Ascending aorta (tissue), 2 donors: ENCODE results near the gene FNDC11. TPM values are rescaled to one million over a fixed set of nuclear protein-coding genes. Genes with fewer than 3 reads are reported as not detected.

Source experiments
- DNase-seq, 2 donors: peaks; one replicate each; pipeline ENCODE4 v3.0.0-alpha.2; 2019; ENCODE audit warnings: low spot score in 2 of 2
- H3K27ac ChIP-seq, 2 donors: fragments of 200-600 bp; sonication (generic); one replicate each; pipeline ENCODE4 v1.5.1; 2016 to 2017; ENCODE audit warnings: mild to moderate bottlenecking in 1 of 2
- H3K27me3 ChIP-seq: fragments of 200-600 bp; sonication (generic); one replicate; pipeline ENCODE4 v1.5.1; 2017
- H3K36me3 ChIP-seq, 2 donors: fragments of 200-600 bp; sonication (generic); one replicate each; pipeline ENCODE4 v1.5.1; 2016
- H3K4me1 ChIP-seq, 2 donors: fragments of 200-600 bp; sonication (generic); one replicate each; pipeline ENCODE4 v1.5.1; 2016 to 2017; ENCODE audit warnings: mild to moderate bottlenecking in 1 of 2
- H3K4me3 ChIP-seq, 2 donors: fragments of 200-600 bp; sonication (generic); one replicate each; pipeline ENCODE4 v1.5.1; 2016 to 2017; ENCODE audit warnings: mild to moderate bottlenecking in 1 of 2
- H3K9me3 ChIP-seq, 2 donors: fragments of 200-600 bp; sonication (generic); one replicate each; pipeline ENCODE4 v1.5.1; 2016
- intact Hi-C: fragments of 100-400 bp; cut with DNase I; formaldehyde crosslinking; loops from one replicate; pipeline ENCODE4 v1.15.1; 2023
- total RNA-seq: library from RNA; depleted of rRNA; stranded (reverse); fragments of >200 nt; gene quantifications from one replicate; pipeline ENCODE4 v1.1.0, GENCODE V29; 2016
- TF ChIP-seq, protein P1 (sequence below), 3 experiments: fragments of 200-600 bp in 2 of 3; fragments of 450-650 bp in 1 of 3; sonication (generic) in 2 of 3; IDR thresholded peaks; one replicate each; pipeline ENCODE4 v1.5.1; 2016 to 2019; ENCODE audit warnings: antibody characterized with exemption in 3 of 3, mild to moderate bottlenecking in 1 of 3, moderate library complexity in 1 of 3

The FNDC11 gene
- total RNA-seq, 1 donor from 2014 or later, result not detected

DNA sequence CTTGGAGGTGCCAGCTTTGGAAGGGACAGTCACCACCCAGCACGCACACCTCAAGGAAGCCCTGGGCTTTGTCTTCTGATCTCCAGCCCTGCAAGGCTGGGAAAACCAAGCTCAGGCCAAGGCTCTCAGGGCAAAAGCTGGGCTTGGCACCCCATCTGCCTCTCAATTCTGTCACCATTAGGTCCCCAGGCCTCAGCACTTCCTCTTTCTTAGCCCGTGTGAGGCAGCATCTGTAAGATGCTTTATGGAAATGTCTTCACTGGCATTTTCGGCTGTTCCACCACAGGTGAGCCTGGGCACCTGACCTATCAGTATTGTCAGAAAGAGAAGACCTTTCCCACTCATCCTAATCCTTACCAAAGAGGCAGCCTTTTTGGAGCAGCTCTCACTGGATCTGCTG, 48.4 kb downstream of the FNDC11 start:
- H3K4me3 ChIP-seq, result no peak overlapping the region
- intact Hi-C loops, result no loop called here

More for the DNA sequence above, 48.4 kb downstream of the FNDC11 start:
- TF ChIP-seq, protein P1, sequence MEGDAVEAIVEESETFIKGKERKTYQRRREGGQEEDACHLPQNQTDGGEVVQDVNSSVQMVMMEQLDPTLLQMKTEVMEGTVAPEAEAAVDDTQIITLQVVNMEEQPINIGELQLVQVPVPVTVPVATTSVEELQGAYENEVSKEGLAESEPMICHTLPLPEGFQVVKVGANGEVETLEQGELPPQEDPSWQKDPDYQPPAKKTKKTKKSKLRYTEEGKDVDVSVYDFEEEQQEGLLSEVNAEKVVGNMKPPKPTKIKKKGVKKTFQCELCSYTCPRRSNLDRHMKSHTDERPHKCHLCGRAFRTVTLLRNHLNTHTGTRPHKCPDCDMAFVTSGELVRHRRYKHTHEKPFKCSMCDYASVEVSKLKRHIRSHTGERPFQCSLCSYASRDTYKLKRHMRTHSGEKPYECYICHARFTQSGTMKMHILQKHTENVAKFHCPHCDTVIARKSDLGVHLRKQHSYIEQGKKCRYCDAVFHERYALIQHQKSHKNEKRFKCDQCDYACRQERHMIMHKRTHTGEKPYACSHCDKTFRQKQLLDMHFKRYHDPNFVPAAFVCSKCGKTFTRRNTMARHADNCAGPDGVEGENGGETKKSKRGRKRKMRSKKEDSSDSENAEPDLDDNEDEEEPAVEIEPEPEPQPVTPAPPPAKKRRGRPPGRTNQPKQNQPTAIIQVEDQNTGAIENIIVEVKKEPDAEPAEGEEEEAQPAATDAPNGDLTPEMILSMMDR (IDR thresholded peaks at IDR 0.05), result no peak
- H3K27ac ChIP-seq, result no peak overlapping the region
- H3K9me3 ChIP-seq, result no peaks in the 10 kb centered on the region
- peaks cover 48 to 61% of the 10 kb centered on the region in 2 donors for H3K36me3 ChIP-seq
- DNase-seq, result no peak
- no peaks in the 10 kb centered on the region for H3K27me3 ChIP-seq
- H3K4me1 ChIP-seq, result no peaks in the 10 kb centered on the region

Other genes with a start within 250 kb of the FNDC11 start
- not detected for gene CHRNA4, start 192.8 kb upstream of the FNDC11 start, total RNA-seq
- gene KCNQ2, start 81.5 kb upstream of the FNDC11 start, total RNA-seq, result not detected
- 1.1 TPM for gene EEF1A2, start 55.1 kb upstream of the FNDC11 start, total RNA-seq
- 242 TPM for gene PPDPF, start 33.4 kb upstream of the FNDC11 start, total RNA-seq
- gene PTK6, start 16.8 kb upstream of the FNDC11 start, total RNA-seq, result not detected
- gene SRMS, start 6.4 kb upstream of the FNDC11 start, total RNA-seq, result not detected
- 58.1 TPM for gene HELZ2, start 20.1 kb downstream of the FNDC11 start, total RNA-seq
- gene GMEB2, start 72.9 kb downstream of the FNDC11 start, total RNA-seq, result 14.0 TPM
- 37.0 TPM for gene STMN3, start 99.3 kb downstream of the FNDC11 start, total RNA-seq
- 80.6 TPM for gene RTEL1, start 104.2 kb downstream of the FNDC11 start, total RNA-seq
- gene TNFRSF6B, start 142.5 kb downstream of the FNDC11 start, total RNA-seq, result 119 TPM
- gene ARFRP1, start 153.8 kb downstream of the FNDC11 start, total RNA-seq, result 50.8 TPM
- gene ZGPAT, start 153.9 kb downstream of the FNDC11 start, total RNA-seq, result 42.4 TPM
- gene LIME1, start 182.5 kb downstream of the FNDC11 start, total RNA-seq, result 7.3 TPM
- gene SLC2A4RG, start 185.6 kb downstream of the FNDC11 start, total RNA-seq, result 114 TPM